ENCODE results near the gene SMYD5.

The SMYD5 gene

GRCh38 chr2:73246850-73247249, 32.8 kb downstream of the SMYD5 start:
- Histone ChIP-seq H3K27ac (ENCODE audit: low read length) (no peak overlapping the region), H3K4me3 (ENCODE audit: low read length) (no peak overlapping the region), H3K9me3 (ENCODE audit: control insufficient read depth, low read depth, low read length) (no peaks in the 10 kb centered on the region), H3K4me1 (ENCODE audit: control insufficient read depth, low read depth, low read length) (no peaks in the 10 kb centered on the region), H3K9ac (ENCODE audit: low read length) (no peak overlapping the region), H3K36me3 (ENCODE audit: control insufficient read depth, low read depth, low read length) (peaks cover 92% of the 10 kb centered on the region), H3K27me3 (ENCODE audit: control insufficient read depth, insufficient read depth, low read length) (no peaks in the 10 kb centered on the region)

- no peaks in the 10 kb centered on the region for H3K9me3 ChIP-seq (ENCODE audit: control insufficient read depth, low read depth, low read length)
- H3K36me3 ChIP-seq (ENCODE audit: control insufficient read depth, low read depth, low read length), result peaks cover 87% of the 10 kb centered on the region
- H3K27me3 ChIP-seq (ENCODE audit: control insufficient read depth, insufficient read depth, low read length), result no peaks in the 10 kb centered on the region
- H3K4me3 ChIP-seq (ENCODE audit: low read length), result no peak overlapping the region
- no peaks in the 10 kb centered on the region for H3K4me1 ChIP-seq (ENCODE audit: control insufficient read depth, low read depth, low read length)
- H3K27ac ChIP-seq (ENCODE audit: low read length), result no peak overlapping the region
- H3K9ac ChIP-seq (ENCODE audit: low read length), result no peak overlapping the region
Measured at GRCh38 chr2:73249636-73250035, 35.6 kb downstream of the SMYD5 start.

- peaks cover 72% of the 10 kb centered on the region for H3K36me3 ChIP-seq (ENCODE audit: control insufficient read depth, low read depth, low read length)
- no peak overlapping the region for H3K9ac ChIP-seq (ENCODE audit: low read length)
- no peaks in the 10 kb centered on the region for H3K27me3 ChIP-seq (ENCODE audit: control insufficient read depth, insufficient read depth, low read length)
Measured at GRCh38 chr2:73250872-73251846, 37.1 kb downstream of the SMYD5 start.

GRCh38 chr2:73252238-73253027, 38.4 kb downstream of the SMYD5 start:
- Histone ChIP-seq H3K27ac (ENCODE audit: low read length) (no peak overlapping the region), H3K36me3 (ENCODE audit: control insufficient read depth, low read depth, low read length) (peaks cover 59% of the 10 kb centered on the region), H3K27me3 (ENCODE audit: control insufficient read depth, insufficient read depth, low read length) (no peaks in the 10 kb centered on the region), H3K9me3 (ENCODE audit: control insufficient read depth, low read depth, low read length) (no peaks in the 10 kb centered on the region), H3K4me3 (ENCODE audit: low read length) (no peak overlapping the region), H3K9ac (ENCODE audit: low read length) (no peak overlapping the region), H3K4me1 (ENCODE audit: control insufficient read depth, low read depth, low read length) (no peaks in the 10 kb centered on the region)

More at GRCh38 chr2:73250872-73251846, 37.1 kb downstream of the SMYD5 start:
- H3K9me3 ChIP-seq (ENCODE audit: control insufficient read depth, low read depth, low read length), result no peaks in the 10 kb centered on the region
- no peak overlapping the region for H3K27ac ChIP-seq (ENCODE audit: low read length)
- H3K4me1 ChIP-seq (ENCODE audit: control insufficient read depth, low read depth, low read length), result no peaks in the 10 kb centered on the region
- H3K4me3 ChIP-seq (ENCODE audit: low read length), result no peak overlapping the region

GRCh38 chr2:73253400-73253799, 39.4 kb downstream of the SMYD5 start:
- Histone ChIP-seq H3K36me3 (ENCODE audit: control insufficient read depth, low read depth, low read length) (peaks cover 51% of the 10 kb centered on the region), H3K4me1 (ENCODE audit: control insufficient read depth, low read depth, low read length) (no peaks in the 10 kb centered on the region), H3K9me3 (ENCODE audit: control insufficient read depth, low read depth, low read length) (no peaks in the 10 kb centered on the region), H3K9ac (ENCODE audit: low read length) (no peak overlapping the region), H3K27me3 (ENCODE audit: control insufficient read depth, insufficient read depth, low read length) (no peaks in the 10 kb centered on the region), H3K27ac (ENCODE audit: low read length) (no peak overlapping the region), H3K4me3 (ENCODE audit: low read length) (no peak overlapping the region)

GRCh38 chr2:73253901-73254300, 39.9 kb downstream of the SMYD5 start:
- no peaks in the 10 kb centered on the region for H3K27me3 ChIP-seq (ENCODE audit: control insufficient read depth, insufficient read depth, low read length)
- H3K9ac ChIP-seq (ENCODE audit: low read length), result no peak overlapping the region
- H3K4me3 ChIP-seq (ENCODE audit: low read length), result no peak overlapping the region
- peaks cover 46% of the 10 kb centered on the region for H3K36me3 ChIP-seq (ENCODE audit: control insufficient read depth, low read depth, low read length)
- no peaks in the 10 kb centered on the region for H3K9me3 ChIP-seq (ENCODE audit: control insufficient read depth, low read depth, low read length)
- H3K27ac ChIP-seq (ENCODE audit: low read length), result no peak overlapping the region
- H3K4me1 ChIP-seq (ENCODE audit: control insufficient read depth, low read depth, low read length), result no peaks in the 10 kb centered on the region

GRCh38 chr2:73254343-73255006, 40.4 kb downstream of the SMYD5 start:
- Histone ChIP-seq H3K9me3 (ENCODE audit: control insufficient read depth, low read depth, low read length) (no peaks in the 10 kb centered on the region), H3K9ac (ENCODE audit: low read length) (no peak overlapping the region), H3K27me3 (ENCODE audit: control insufficient read depth, insufficient read depth, low read length) (no peaks in the 10 kb centered on the region), H3K4me3 (ENCODE audit: low read length) (no peak overlapping the region), H3K27ac (ENCODE audit: low read length) (no peak overlapping the region), H3K36me3 (ENCODE audit: control insufficient read depth, low read depth, low read length) (peaks cover 40% of the 10 kb centered on the region), H3K4me1 (ENCODE audit: control insufficient read depth, low read depth, low read length) (no peaks in the 10 kb centered on the region)

- no peaks in the 10 kb centered on the region for H3K4me1 ChIP-seq (ENCODE audit: control insufficient read depth, low read depth, low read length)
- no peak overlapping the region for H3K27ac ChIP-seq (ENCODE audit: low read length)
- peaks cover 34% of the 10 kb centered on the region for H3K36me3 ChIP-seq (ENCODE audit: control insufficient read depth, low read depth, low read length)
Measured at GRCh38 chr2:73255007-73255644, 41.1 kb downstream of the SMYD5 start.

GRCh38 chr2:73255907-73256617, 42.0 kb downstream of the SMYD5 start:
- no peak overlapping the region for H3K27ac ChIP-seq (ENCODE audit: low read length)
- no peaks in the 10 kb centered on the region for H3K4me1 ChIP-seq (ENCODE audit: control insufficient read depth, low read depth, low read length)
- H3K36me3 ChIP-seq (ENCODE audit: control insufficient read depth, low read depth, low read length), result peaks cover 25% of the 10 kb centered on the region
- H3K9me3 ChIP-seq (ENCODE audit: control insufficient read depth, low read depth, low read length), result no peaks in the 10 kb centered on the region
- H3K27me3 ChIP-seq (ENCODE audit: control insufficient read depth, insufficient read depth, low read length), result no peaks in the 10 kb centered on the region
- H3K9ac ChIP-seq (ENCODE audit: low read length), result no peak overlapping the region
- H3K4me3 ChIP-seq (ENCODE audit: low read length), result no peak overlapping the region

More at GRCh38 chr2:73255007-73255644, 41.1 kb downstream of the SMYD5 start:
- H3K9me3 ChIP-seq (ENCODE audit: control insufficient read depth, low read depth, low read length), result no peaks in the 10 kb centered on the region
- no peaks in the 10 kb centered on the region for H3K27me3 ChIP-seq (ENCODE audit: control insufficient read depth, insufficient read depth, low read length)
- no peak overlapping the region for H3K9ac ChIP-seq (ENCODE audit: low read length)
- no peak overlapping the region for H3K4me3 ChIP-seq (ENCODE audit: low read length)

GRCh38 chr2:73256618-73256922, 42.5 kb downstream of the SMYD5 start:
- no peaks in the 10 kb centered on the region for H3K27me3 ChIP-seq (ENCODE audit: control insufficient read depth, insufficient read depth, low read length)
- H3K9me3 ChIP-seq (ENCODE audit: control insufficient read depth, low read depth, low read length), result no peaks in the 10 kb centered on the region
- H3K36me3 ChIP-seq (ENCODE audit: control insufficient read depth, low read depth, low read length), result peaks cover 19% of the 10 kb centered on the region
- H3K27ac ChIP-seq (ENCODE audit: low read length), result no peak overlapping the region
- no peak overlapping the region for H3K9ac ChIP-seq (ENCODE audit: low read length)
- H3K4me3 ChIP-seq (ENCODE audit: low read length), result no peak overlapping the region
- no peaks in the 10 kb centered on the region for H3K4me1 ChIP-seq (ENCODE audit: control insufficient read depth, low read depth, low read length)

Measured in iPS-18a (cell line).